Mucosa of gallbladder (tissue), 1 donor: ENCODE data around the gene DLEC1. TPM values are rescaled to one million over a fixed set of nuclear protein-coding genes. Genes with fewer than 3 reads are reported as not detected.
"Not testable (repeated sequence)": the region's sequence is repeated elsewhere in the genome, so short reads cannot be mapped to it uniquely, and the experiment has no call there.

Source experiments
- DNase-seq: peaks from one replicate; pipeline ENCODE4 v3.0.0-alpha.2; 2020; ENCODE audit warnings: low spot score
- total RNA-seq: library from RNA; stranded (reverse); gene quantifications from one replicate; pipeline ENCODE4 v1.2.1, GENCODE V29; 2021
- donor health status: DM: no; HTN: no; CAD: no.

DLEC1 gene
- total RNA-seq, 1 donor from 2014 or later, result 4.7 TPM

DNA sequence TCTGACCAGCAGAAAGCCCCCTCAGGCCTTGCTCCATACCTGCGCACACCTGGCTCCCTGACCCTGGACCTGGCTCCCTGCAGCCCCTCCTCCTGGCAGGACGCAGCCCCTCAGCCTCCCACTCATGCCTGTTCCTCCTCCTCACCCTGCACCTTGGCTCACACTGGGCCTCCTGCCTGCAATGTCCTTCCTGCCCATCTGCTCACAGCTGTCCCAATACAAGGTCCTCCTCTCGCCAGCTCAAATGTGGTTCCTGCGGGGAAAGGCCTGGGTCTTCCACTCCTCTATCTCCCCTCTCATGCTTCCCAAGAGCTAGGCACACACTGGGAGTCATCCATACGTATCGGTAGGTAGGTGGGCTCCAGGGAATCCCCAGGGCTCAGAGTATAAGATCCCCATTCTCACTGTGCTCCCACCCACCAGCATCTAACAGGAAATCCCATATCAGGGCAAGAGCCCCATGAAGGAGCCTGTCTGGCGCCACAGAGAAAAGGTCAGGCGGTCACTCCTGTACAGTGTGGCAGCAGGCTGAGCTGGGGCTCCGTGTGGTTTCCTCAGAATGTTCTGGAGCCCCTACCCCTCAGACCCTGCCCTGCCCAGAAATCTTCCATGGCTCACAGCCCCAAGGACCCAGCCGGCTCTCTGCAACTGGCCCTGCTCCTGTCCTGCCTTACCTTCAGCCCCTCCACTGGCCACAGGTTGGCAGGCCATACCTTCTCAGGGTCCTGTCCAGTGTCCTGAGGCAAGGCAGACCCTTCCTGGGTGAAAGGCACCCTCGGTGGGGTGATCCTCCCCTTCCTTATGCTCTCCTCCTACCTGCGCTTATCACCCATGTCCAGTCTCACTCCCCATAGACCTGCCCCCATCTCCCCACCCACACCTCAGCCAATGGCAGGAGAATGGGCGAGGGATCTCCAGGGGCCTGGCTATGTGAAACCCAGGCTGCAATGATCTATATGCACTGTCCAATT, 20.4 kb upstream of the DLEC1 start:
- no peak for DNase-seq

DNA sequence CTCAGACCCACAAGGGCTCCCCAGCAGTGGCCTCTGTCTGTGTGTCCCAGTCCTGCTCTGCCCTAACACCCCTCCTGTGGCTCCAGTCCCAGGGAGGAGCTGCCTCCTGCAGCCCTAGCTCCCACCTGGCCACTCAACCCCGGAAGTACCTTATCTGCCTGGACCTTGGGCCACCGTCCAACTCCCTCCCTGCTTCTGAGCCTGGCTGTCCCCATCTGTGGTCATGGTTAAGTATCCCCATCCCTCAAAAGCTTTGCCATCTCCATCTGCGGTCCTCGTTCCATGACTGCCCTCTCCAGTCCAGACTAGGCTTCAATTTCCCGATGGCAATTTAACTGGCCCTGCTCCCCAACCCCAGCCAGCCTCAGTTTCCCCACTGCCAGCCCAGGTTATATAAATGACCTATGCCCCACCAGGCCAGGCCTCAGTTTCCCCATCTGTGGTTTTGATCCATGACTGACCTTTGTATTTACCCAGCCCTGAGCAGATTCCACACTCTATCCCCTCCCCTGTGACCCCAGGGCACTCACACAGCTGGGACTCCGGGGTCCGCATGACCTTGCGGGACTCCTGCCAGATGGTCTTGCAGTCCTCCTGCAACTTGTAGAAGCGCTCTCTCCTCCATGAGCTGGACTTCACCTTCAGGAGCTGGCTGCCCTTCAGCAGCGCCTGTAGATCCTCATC, 19.2 kb upstream of the DLEC1 start:
- DNase-seq, result no peak

DNA sequence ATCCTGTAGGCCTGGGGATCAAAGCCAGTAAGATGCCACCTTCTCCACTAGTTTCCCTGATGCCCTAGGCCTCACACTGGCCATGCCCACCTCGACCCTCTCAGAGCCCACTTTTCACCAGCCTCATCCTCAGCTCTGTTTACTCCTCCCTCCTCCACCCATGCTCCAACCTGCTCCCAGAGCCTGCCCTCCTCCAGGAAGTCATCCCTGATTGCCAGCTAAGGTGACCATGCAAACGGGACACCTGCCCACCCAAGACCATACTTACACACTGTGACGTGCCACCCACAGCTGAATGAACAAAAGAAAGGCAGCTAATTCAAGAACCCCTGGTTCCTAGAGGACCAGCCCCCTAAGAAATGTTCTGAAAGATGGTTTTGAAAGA, 18.7 kb upstream of the DLEC1 start:
- no peak for DNase-seq

DNA sequence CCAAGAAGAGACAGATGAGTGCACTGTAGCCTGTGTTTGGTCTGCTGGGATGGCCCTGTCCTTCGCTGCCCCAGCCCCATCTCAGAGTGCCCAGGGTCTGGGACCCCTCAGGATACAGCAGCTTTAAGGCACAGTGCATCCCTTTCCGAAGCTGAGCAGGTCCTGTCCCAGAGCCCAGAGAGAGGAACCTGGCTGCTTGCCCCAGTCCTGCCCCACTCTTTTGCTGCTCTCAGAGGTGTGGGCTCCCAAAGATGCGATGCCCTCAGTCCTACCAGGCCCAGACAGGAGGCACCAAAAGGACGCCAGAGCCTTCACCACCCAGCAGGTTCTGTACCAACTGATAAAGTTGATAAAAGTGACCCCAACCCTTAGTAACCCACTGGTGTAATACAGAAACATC, 17.8 kb upstream of the DLEC1 start:
- DNase-seq, result no peak

DNA sequence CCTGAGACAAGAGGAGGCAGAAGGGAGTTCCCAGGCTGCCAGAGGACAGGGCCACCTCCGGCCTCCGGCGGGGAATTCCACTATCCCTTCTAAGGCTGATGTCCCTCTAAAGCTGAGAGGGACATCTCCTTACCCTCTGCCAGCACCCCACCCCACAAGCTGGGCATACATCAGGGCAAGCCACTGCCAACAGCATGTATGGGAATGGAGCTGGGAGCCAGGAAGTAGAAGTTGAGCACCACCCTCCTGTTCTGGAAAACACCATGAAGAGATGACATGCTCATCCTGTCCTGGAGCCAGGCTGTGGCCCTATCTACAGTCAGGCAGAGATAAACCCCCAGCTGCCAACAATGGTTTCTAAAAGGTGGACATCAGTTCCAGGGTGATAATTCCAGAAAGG, 16.7 kb upstream of the DLEC1 start:
- no peak for DNase-seq

DNA sequence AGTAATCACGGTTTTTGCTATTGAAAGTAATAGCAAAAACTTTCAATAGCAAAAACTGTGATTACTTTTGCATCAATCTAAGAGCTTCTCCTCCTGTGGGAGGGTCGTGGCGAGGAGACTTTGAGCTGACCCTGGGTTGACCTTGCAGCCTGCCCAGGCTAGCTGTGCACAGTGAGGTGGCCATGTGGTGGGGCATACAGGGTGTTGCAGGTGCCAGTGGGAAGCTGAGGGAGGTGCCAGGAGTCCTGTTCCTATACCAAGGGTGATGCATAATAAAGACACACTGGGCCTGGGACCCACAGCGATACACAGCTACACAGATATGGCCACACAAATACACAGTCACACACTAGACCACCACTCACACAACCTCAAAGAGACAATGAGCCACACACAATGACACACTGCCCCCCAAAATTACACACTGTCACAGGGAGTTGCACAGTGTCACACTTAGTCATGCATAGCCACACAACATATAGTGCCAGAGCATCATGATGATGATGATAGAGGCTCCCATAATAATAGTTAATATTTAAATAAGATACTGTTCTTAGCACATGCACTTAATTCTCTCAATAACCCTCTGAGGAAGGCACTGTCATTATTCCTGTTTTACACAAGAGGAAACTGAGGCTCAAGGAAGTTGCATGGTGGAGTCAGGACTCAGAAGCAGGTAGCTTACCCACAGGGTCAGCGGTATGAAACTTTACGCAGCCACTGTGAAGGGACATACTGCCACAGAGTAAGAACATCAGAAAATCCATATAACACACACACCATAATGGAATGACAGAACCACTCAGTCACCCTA, 15.9 kb upstream of the DLEC1 start:
- no peak for DNase-seq

DNA sequence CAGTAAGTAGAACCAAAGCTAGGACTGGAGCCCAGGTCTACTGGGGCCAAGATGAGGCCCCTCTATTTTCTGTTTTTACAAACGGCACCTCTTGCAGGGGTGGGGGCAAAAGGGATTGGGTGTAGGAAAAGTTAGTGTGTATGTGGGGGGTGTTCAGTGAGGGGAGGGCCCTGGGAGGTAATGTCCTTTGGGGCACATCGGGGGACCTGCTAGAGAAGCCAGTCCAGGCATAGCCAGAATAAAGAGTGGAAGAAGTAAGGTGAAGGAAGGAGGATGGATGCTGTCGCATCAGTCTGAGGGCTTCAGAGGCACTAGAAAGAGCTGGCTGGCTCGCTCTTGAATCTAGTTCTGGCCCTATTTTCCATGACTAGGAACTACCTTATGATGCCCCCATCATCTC, 12.2 kb upstream of the DLEC1 start:
- DNase-seq, result no peak

DNA sequence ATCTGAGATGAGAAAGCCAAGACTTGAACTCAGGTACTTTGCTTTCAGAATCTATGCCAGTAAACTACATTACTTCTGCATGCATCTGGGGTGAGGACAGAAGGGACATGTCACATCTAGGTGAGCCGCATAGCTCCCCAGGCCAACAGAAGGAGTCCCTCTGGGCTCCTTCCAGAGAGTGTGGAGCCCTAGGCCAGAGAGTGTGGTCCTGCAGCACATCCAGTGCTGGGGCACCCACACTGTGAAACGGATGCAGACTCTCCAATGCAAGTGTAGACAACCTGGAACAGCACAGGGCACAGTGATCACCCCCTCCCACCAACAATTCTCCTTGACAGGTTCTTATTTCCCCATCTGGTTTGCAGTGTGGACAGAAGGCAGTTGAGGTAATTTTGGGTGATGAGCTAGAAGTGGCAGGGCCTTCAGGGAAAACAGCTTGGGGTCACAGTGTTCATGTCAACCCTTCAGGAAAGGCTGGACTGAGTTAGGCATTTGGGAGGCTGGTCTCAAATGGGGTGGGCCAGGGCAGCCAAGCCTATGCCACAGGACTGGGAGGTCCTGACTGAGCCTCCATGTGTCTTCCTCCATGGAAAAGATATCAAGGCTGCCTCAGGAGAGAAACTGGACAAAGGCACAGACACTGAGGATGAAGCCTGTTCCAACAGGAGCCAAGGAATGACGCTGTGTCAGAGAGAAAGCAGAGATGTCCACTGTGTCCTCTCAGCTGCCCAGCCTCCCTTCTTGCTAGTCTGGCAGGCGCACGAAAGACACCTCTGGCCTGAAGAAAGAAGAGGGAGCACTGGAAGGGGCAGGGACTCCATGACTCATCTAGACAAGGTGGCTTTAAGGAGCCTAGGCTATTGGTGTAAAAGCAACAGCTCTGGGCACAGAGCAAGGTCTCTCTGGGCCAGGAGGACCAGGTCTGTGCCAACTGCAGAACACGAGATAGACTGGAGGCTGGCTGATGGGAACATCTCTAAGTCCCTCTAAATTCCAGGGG, 11.2 kb upstream of the DLEC1 start:
- DNase-seq, result no peak

DNA sequence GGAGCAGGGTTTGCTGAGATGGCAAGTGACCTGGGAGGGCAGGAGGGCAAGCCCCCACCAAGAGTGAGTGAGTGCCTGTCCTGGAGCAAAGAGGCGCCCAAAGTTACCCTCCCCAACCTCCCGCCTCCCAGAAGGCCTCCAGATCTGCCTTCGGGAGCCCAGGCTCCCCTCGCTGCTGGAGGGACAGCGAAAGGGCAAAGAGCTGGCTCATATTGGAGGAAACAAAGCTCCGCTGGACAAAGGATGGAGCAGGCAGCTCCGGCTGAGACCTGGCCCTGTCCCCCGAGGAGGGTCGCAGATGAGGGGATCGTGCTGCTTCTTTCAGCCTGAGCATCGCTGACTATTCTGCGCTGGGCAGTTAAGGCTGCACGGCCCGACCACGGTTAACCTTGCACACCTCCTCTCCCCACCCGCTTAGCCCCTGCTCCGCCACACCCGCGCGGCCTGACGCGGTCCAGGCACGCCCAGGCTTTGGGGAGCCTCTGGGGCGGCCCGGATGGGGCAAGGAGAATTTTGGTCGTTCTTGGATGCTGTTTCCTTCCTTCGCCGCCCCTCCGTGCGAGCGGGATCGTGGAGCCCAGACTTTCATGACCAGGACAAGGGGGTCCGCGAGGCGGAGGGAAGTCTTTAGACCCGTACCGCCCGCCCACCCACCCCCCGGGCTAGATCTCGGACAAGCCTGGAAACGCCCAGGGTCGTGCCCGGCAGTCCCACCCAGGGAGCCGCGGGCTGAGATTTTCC, 10.2 kb upstream of the DLEC1 start:
- DNase-seq, result no peak

DNA sequence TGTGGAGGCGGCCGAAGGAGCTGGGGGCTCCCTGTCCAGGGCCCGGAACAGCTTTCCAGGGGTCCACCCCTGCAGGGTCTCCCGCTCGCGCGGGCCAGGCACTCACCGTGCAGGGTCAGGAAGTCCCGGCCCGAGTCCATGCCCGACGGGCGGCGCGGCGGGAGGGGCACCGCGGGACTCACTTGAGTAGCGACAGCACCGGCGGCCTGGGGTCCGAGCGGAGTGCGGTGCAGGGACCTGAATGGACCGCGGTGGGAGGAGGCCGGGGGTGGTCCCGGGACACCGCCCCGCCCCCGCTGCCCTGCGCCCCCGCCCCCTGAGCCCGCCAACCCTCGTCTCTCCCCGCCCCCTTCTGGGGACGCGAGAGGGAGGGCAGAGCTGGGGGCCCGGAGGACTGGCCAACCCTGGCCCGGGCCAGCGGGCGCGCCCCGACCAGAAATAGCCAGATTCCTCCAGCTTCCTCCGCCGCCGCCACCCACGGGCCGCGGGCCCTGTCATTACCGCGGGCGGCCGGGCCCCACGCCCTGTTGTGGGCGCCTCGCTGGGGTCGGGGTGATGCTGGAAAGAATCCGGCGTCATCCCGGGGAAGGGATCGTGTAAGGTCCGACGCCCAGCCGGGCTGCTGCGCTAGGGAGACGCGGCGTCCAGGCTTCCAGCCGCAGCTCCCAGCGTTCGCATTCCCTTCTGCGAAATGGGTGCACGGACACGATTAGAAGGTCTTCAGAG, 9.4 kb upstream of the DLEC1 start, which contains the start of gene PLCD1:
TSS of gene PLCD1 (minus strand) at position 243 of the 726 bp plus-strand sequence. CDS start at position 140, 103 bp downstream.
- DNase-seq, result peak; percentile 74

DNA sequence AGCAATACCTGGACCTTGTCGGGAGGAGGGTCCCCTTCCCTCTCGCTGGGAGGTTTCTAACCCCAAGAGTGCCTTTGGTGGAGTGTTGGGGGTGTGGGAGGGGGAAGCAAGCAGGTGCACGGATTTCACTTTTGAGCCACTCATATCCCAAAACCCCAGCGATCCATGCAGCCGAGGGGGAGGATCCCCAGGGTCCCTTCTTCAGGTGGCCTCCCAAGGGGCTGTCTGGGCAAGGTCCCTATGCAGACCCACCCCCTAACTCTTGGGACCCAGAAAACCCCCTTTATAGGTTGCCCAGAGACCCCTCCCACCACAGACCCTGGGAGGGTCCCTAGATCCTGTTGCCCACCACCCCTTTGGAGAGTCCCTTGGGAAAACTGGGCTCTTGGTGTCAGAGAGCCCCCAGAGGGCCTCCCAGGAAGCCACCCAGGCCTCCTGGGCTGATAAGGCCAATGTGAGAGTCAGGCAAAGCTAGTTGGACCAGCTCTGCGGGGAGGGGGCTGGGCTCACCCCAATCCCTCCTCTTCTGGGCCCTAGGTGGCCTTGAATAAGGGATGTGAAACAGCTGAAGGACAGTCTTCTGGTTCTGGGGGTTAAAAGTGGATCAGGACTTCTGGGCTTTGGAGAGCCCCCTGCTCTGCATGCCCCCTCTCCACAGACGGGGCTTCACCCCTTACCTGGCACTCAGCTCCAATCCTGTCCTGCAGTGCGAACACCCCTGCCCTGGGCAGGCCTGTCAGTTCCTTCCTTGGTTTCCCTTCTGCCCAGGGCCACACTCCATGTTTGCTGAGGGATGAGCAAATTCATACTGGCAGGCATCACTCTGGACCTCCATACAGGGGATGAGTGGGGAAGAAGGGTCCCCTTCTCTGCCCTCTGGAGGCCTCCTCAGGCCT, 8.6 kb upstream of the DLEC1 start:
- DNase-seq, result no peak

DNA sequence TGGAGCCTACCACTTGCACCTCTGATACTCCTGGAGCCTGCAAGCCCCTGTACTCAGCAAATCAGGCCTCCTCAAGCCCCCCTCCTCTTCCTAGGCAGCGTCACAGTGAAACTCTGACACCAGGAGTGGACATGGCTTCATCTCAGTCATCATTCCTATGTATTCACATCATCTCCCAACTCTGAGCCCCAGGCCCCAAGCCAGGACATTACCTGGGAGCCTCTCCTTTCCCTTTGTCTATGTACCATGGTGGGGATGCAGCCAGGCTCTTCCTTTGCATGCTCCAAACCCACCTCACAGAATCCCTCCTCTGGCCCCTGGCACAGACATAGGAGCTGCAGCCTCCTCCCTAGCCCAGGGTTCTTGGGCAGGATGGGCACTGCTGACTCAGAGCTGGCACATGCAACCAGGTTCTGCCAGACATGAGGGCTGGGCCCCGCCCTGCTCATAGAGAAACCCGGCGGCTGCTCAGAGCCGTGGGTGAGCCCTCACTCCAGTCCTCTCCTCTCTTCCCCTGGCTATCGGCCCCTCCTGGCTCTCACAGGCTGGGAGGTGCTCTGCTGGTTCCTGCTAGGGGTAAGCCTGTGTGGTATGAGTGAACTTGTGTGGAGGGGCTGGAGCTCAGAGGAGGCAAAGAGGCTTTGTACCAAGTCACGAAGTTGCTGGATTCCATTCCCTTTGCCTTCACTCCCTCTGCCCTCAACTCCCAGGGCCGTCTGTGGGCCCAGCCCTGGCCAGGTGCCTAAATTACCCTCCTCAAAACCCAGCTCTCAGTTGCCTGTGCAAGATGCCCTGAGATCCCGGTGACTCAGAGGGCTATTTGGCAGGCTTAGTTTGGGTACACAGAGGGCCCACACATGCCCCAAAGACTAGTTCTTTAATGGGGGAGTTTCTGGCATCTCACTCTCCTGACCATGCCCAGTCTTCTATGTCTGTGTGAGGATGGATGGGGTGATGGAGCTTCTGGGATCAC, 7.7 kb upstream of the DLEC1 start:
- DNase-seq, result peak; percentile 78

DNA sequence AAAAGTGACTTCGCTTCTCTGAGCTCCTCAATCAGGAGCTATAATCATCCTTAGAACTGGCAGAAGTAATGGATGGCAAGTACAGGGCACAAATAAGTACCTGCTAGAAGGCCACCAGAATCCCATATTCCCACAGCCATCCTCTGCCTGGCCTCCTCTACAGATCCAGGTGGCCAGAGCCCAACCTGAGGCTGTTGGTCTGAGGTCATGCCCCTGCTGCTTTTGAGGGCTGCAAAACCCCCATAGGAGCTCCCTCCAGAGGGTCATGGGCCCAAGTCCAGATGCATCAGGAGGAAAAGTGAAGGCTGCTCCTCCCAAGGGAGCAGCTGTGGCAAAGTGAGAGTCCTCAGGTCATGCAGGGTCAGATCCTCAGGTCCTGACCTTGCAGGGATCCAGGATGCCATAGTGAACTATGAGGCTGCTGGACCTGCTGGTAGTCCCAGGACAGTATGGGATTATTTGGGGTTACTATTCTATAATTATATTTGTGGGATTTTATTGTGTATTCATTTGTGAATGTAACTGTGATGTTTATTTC, 6.6 kb upstream of the DLEC1 start:
- DNase-seq, result no peak

DNA sequence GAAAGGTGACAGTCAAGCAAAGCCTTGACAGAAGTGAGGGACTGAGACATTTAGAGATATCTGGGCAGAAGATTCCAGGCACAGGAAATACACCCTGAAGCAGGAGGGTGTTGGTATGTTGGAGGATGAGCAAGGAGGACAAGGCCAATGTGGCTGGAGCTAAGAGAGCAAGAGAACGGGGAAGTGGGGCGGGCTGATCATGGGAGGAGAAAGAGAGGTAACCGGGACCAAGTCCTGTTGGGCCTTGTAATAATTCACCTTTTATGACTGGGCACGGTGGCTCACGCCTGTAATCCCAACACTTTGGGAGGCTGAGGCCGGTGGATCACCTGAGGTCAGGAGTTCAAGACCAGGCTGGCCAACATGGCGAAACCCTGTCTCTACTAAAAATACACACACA, 5.4 kb upstream of the DLEC1 start:
- not testable (repeated sequence) for DNase-seq

DNA sequence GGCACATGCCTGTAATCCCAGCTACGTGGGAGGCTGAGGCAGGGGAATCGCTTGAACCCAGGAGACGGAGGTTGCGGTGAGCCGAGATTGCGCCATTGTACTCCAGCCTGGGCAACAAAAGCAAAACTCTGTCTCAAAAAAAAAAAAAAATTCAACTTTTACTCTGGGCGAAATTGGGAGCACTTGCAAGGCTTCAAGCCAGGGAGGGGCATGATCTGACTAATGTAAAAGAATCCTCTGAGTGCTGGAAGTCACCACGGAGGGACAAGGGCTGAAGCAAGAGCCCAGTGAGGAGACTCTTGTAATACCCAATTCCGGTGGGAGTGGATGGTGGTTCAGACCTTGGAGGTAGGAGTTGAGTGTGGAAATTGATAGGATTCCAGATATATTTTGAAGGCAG, 4.7 kb upstream of the DLEC1 start:
- DNase-seq, result not testable (repeated sequence)

DNA sequence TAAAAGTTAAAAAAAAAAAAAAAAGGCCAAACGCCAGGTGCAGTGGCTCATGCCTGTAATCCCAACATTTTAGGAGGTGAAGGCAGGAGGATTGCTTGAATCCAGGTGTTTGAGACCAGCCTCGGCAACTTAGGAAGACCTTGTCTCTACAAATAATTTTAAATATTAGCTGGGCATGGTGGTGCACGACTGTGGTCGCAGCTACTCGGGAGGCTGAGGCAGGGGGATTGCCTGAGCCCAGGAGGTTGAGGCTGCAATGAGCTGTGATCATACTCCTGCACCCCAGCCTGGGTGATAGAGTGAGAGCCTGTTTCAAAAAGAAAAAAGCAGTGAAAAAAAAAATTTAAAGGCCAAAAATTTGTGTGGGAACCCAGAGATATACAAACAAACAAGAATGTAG, 2.7 kb upstream of the DLEC1 start:
- no peak for DNase-seq

DNA sequence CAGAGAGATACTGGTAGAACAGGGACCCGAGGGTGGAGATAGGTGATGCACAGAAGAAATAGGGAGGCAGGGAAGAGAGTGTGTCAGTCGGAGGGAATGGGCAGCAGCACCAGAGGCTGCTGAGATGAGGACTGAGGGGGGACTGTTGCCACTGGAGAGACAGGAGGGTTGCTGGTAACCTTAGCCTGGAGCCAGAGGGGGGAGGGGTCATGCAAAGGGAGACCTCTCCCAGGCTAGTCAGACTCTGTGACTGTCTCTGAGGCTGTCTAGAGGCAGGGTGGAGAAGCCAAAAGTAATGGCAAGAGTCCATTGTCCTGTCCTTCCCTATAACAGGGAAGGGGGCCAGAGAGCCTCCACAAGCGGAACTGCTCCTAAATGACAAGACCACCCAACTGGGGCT, 2.1 kb upstream of the DLEC1 start:
- no peak for DNase-seq
